Measurements from ENCODE around the gene PLCG2.
A peak's percentile ranks its signal among the peaks of the same experiment; 100 is the strongest.
"Not testable (repeated sequence)": the region's sequence is repeated elsewhere in the genome, so short reads cannot be mapped to it uniquely, and the experiment has no call there.

Gene PLCG2

DNA sequence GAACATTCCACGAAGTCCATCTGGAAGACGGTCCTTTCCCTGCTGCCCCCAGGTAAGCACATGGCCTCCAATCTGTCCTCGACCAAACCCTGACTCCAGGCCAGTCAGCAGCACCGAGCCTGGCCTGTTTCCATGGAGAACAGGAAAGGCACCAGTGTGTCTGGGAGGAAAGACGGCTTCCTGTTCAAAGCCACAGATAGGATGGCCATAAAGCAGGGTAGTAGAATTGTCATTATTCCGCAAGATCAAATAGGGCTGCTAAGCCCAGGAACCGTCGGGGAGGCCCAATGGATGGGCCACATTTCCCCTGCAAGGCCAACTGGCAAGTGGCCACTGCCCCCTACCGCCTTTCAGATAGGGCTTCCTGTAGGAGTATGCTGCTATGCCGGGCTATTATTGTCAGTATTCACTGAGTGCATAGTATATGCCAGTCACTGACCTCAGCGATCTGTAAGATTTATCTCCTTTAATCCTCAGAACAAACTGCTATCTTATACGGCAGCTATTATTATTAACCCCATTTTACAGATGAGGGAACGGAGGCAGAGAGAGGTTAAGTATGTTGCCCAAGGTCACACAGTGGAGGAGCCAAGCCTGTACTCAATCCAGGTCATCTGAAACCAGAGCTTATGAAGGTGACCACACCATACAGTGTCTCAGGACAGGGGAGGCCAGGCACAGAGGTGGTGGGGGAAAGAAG, 23.0 kb upstream of the PLCG2 start:
- DNase-seq, result no peak

DNA sequence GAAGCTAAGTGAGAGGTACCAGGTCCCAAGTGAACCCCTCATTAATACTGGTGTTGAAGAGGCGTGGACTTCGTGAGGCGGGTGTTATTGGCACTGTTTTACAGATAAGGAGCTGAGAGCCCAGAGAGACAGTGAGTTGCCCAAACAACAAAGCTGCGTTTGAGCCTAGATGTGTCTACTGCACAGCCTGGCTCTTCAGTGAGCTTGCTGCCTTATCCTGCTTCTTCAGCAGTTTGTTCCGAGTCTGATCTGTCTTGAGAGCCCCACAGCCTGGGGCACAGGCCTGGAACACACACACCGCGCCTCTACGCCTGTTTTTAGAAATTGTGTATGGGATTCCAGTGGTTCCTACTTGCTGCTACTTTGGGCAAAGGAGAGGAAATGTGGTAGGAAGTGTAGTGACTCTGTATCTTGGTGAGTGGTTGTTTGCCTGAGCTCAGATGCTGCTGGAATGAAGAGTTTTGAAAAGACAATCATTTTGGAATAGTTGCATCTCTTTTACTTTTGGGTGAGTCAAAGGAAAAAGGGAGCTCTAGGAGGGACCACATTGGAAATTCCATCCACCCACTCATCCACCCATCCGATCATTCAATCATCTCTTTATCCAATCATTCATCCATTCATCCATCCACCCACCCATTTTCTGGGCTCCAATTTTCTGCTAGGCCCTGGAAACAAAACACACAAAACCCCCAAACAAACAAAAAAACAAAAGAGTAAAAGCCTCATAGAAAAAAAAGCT, 22.3 kb upstream of the PLCG2 start:
- DNase-seq, result no peak

DNA sequence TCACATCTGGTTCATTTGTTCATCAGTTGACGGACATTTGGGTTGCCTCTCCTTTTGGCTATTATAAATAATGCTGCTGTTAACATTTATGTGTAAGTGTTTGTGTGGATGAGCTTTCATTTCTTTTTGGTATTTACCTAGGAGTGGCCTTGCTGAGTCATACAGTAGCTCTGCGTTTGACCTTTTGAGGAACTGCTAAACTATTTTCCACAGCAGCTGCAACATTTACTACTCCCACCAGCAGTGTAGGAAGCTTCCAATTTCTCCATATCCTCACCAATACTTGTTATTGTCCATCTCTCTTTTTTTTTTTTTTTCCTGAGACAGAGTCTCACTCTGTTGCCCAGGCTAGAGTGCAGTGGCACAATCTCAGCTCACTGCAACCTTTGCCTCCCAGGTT, 20.7 kb upstream of the PLCG2 start:
- DNase-seq, result no peak

GRCh38 chr16:81762322-81762721, 16.8 kb upstream of the PLCG2 start:
- DNase-seq, result not testable (repeated sequence)

DNA sequence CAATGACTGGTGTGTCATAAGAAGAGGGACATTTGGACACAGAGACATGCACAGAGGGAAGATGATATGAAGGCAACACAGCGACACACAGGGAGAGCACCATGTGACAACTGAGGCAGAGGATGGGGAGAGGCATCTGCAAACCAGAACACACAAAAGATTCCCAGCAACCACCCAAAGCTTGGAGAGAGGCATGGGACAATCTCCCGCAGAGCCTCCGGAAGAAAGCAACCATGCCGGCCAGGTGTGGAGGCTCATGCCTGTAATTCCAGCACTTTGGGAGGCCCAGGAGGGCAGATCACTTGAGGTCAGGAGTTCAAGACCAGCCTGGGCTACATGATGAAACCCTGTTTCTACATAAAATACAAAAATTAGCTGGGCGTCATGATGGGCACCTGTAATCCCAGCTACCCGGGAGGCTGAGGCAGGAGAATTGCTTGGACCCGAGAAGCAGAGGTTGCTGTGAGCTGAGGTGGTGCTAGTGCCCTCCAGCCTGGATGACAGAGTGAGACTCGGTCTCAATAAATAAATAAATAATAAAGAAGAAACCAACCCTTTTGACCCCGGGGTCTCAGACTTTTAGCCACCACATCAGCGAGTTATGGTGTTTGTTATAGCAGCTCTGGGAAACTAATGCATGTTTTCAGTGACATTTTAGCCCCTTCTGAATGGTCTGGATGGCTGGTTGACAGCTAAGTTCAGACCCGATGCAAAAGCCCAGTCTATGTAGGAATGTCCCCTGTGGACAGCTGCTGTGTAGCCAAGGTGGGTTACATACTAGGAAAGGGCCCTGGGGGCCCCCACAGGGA, 13.8 kb upstream of the PLCG2 start:
- no peak for DNase-seq

- peak; percentile 52 for DNase-seq
Measured at GRCh38 chr16:81765969-81766368, 13.1 kb upstream of the PLCG2 start.

- peak; percentile 74 for DNase-seq
Measured at GRCh38 chr16:81767987-81768592, 11.0 kb upstream of the PLCG2 start.

- no peak for DNase-seq
Measured at GRCh38 chr16:81770008-81770407, 9.1 kb upstream of the PLCG2 start.

DNA sequence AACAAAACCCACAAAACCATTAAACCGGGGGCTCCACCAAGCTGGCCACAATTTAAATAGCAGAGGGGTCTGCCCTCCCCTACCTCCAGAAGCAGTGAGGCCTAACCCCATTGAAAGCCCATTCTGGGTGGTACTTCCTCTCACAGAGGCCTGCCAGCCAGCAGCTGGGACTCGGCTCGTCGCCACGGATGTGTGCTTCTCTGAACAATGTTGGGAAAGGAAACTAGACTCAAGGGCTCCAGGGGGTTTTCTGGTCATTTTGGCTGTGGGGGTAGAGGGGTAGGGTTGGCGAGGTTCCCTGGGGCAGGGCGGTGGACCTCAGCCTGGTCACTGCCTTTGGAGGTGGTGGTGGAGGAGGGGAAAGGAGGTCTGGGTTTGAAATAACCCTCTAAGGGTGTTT, 4.7 kb upstream of the PLCG2 start:
- DNase-seq, result no peak

DNA sequence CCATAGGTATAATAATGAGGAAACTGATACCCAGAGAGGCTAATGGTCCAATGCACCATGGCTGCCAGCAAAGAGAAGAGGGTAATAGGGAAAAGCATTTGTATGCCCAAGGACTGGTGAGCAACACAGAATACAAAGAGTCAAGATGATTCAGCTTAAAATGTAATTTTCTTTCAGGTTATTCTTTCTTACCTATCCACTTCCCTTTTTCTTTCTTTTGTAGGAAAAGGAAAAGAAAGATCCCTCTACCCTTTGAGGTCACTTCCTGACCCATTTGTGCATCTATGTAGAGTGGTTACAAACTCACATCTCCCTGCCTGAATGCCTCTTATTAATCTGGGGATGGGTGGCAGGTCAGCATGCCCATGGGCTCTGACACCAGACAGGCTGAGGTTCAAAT, 3.5 kb upstream of the PLCG2 start:
- DNase-seq, result no peak

- DNase-seq, result no peak
Measured at GRCh38 chr16:81778231-81778630, 860 bp upstream of the PLCG2 start.

- peak; percentile 15 for DNase-seq
Measured at GRCh38 chr16:81779536-81780320, 637 bp downstream of the PLCG2 start.

GRCh38 chr16:81780350-81780749, 1.3 kb downstream of the PLCG2 start:
- no peak for DNase-seq

- DNase-seq, result no peak
Measured at GRCh38 chr16:81782236-81782635, 3.1 kb downstream of the PLCG2 start.

GRCh38 chr16:81784072-81784795, 5.1 kb downstream of the PLCG2 start:
- peak; percentile 78 for DNase-seq

- DNase-seq, result no peak
Measured at GRCh38 chr16:81785138-81785924, 6.2 kb downstream of the PLCG2 start.

DNA sequence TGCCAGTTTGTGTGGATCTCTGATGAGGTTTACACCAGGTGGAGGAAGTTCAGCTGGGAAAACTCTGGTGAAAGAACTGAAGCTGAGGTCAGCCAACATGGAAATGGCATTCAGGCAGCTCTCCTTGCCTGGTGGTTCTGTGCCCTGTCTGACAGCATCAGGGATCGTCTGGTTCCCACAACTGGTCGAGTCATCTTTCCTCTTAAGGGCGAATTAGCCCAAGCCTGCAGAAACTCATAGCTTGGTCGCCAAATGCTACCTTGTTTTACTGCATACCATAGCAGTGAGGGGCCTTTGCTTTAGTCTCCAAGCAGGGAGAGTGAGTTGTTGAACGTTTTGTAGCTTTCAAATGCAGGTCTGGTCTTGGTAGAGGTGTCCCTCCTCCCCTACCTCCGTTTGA, 7.2 kb downstream of the PLCG2 start:
- DNase-seq, result no peak

GRCh38 chr16:81786868-81787267, 7.8 kb downstream of the PLCG2 start:
- DNase-seq, result no peak

GRCh38 chr16:81787659-81788058, 8.6 kb downstream of the PLCG2 start:
- no peak for DNase-seq

DNA sequence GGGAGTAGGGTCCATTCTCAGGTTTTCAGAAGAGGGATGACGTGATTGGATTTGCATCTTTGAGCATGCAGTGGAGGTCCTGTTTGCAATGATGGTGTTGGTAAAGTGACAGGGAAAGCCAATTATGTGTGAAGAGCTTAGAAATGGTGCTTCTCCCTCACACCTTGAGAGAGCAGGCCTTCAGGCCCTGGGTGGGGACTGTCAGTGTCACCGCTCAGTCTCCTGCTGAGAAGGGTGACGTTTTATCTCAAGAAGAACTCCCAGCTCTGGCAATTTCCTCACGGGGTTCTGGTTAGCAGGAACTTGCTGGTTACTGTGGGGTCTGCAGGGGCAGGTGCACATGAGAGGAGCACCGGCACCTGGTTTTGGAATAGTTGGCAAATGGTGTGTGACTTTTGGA, 11.2 kb downstream of the PLCG2 start:
- no peak for DNase-seq

- DNase-seq, result no peak
Measured at GRCh38 chr16:81790830-81791435, 11.8 kb downstream of the PLCG2 start.
